Stomach (tissue), 9 donors: ENCODE measurements around the gene DPEP2NB. TPM values are rescaled to one million over a fixed set of nuclear protein-coding genes. Genes with fewer than 3 reads are reported as not detected.

Experiments
- DNase-seq, 2 donors: peaks; one replicate each; pipeline versions ENCODE4 v3.0.0 to v3.0.0-alpha.2; 2013 to 2019
- H3K27ac ChIP-seq, 5 donors: fragments of 200-600 bp in 4 of 5; sonication (generic) in 4 of 5; one replicate each; pipeline ENCODE4 v1.5.1; 2013 to 2019; ENCODE audit warnings: mild to moderate bottlenecking in 1 of 5, moderate library complexity in 1 of 5
- H3K27me3 ChIP-seq, 3 donors: fragments of 200-600 bp; sonication (generic); one replicate each; pipeline ENCODE4 v1.5.1; 2017 to 2019; ENCODE audit warnings: mixed run types in 1 of 3
- H3K36me3 ChIP-seq, 4 donors: fragments of 200-600 bp; sonication (generic); 1 replicate in 3 of 4; 2 replicates in 1 of 4; pipeline ENCODE4 v1.5.1; 2016 to 2019
- H3K4me1 ChIP-seq, 4 donors: fragments of 200-600 bp; sonication (generic); one replicate each; pipeline ENCODE4 v1.5.1; 2016 to 2019
- H3K4me3 ChIP-seq, 4 donors: fragments of 200-600 bp; sonication (generic) in 3 of 4; one replicate each; pipeline ENCODE4 v1.5.1; 2016 to 2019; ENCODE audit warnings: mild to moderate bottlenecking in 1 of 4
- H3K9me3 ChIP-seq, 4 donors: fragments of 200-600 bp; sonication (generic); one replicate each; pipeline ENCODE4 v1.5.1; 2016 to 2019
- CTCF ChIP-seq, 7 experiments: fragments of 450-650 bp in 4 of 7; fragments of 200-600 bp in 3 of 7; sonication (generic) in 3 of 7; IDR thresholded peaks; one replicate each; pipeline ENCODE4 v1.5.1; 2016 to 2019; ENCODE audit warnings: antibody characterized with exemption in 7 of 7, control low read depth in 2 of 7, mild to moderate bottlenecking in 1 of 7
- EP300 ChIP-seq: sonication (generic); formaldehyde crosslinking; IDR thresholded peaks from one replicate; pipeline ENCODE4 v1.6.1; 2017; ENCODE audit warnings: antibody characterized with exemption
- POLR2A ChIP-seq, 4 donors: fragments of 450-650 bp; IDR thresholded peaks; one replicate each; pipeline ENCODE4 v1.6.1; 2016; ENCODE audit warnings: antibody characterized with exemption in 4 of 4, control low read depth in 2 of 4, mild to moderate bottlenecking in 1 of 4, moderate library complexity in 1 of 4
- POLR2AphosphoS5 ChIP-seq, 3 donors: sonication (generic); formaldehyde crosslinking; IDR thresholded peaks; one replicate each; pipeline ENCODE4 v1.6.1; 2016; ENCODE audit warnings: antibody characterized with exemption in 3 of 3
- WGBS, 5 donors: extraction: QIAGEN DNeasy Blood & Tissue Kit in 3 of 5; methylation state at CpG; one replicate each; pipeline versions ENCODE4 v1.1.5 to v1.1.7; 2013 to 2018; 5-methylcytosine and 5-hydroxymethylcytosine counted together
- intact Hi-C: fragments of 100-400 bp; cut with DNase I; formaldehyde crosslinking; loops from one replicate; pipeline ENCODE4 v1.15.1; 2023; ENCODE audit warnings: low total_unique reads
- polyA plus RNA-seq, 3 donors: library from polyadenylated mRNA; stranded (reverse); fragments of 200-250 nt; gene quantifications; one replicate each; pipeline ENCODE4 v1.2.3, GENCODE V29; 2013
- total RNA-seq, 5 donors: library from RNA; depleted of rRNA; stranded (reverse); fragments of >200 nt; gene quantifications; one replicate each; pipeline versions ENCODE4 v1.1.0 to v1.2.3, GENCODE V29; 2014 to 2016
- donor health status: healthy with polysubstance abuse.
- donor health status: Bipolar disorder and iron deficiency.
- donor health status: healthy.

The DPEP2NB gene
- total and polyA plus RNA-seq, 8 donors: not detected

GRCh38 chr16:68046106-68046505 is 30.4 kb upstream of the DPEP2NB start:
- intact Hi-C loops: no loop called here

GRCh38 chr16:68041783-68042182 is 26.1 kb upstream of the DPEP2NB start:
- Histone ChIP-seq H3K4me1 (peaks cover 0 to 23% (median 3%) of the 10 kb centered on the region in 4 donors), H3K27me3 (no peaks in the 10 kb centered on the region), H3K36me3 (peaks cover 0 to 47% (median 39%) of the 10 kb centered on the region in 4 donors), H3K9me3 (no peaks in the 10 kb centered on the region), H3K4me3 (no peak overlapping the region), H3K27ac (no peak overlapping the region)
- DNase-seq: no peak
- no peak for TF ChIP-seq CTCF (IDR thresholded peaks at IDR 0.05)
- TF ChIP-seq EP300: no peak
- TF ChIP-seq POLR2AphosphoS5 (IDR thresholded peaks at IDR 0.05): no peak
- no peak for TF ChIP-seq POLR2A (IDR thresholded peaks at IDR 0.05)
- 82 to 100% (median 85%) methylated on average over 2 of the region's 2 CpGs for WGBS, 5 donors
- intact Hi-C loops: loop anchor here (5.0 kb wide), 1 partner anchor 159 kb away; the partner anchor contains the start of gene NRN1L

More at GRCh38 chr16:68046106-68046505, 30.4 kb upstream of the DPEP2NB start:
- H3K4me3 ChIP-seq: no peak overlapping the region
- DNase-seq: no peak
- no peaks in the 10 kb centered on the region for H3K27me3 ChIP-seq
- peaks cover 8 to 60% (median 50%) of the 10 kb centered on the region in 4 donors for H3K36me3 ChIP-seq
- WGBS, 5 donors: 83 to 90% (median 88%) methylated on average over 7 of the region's 7 CpGs
- peaks cover 0 to 4% (median 0%) of the 10 kb centered on the region in 4 donors for H3K4me1 ChIP-seq
- no peaks in the 10 kb centered on the region for H3K9me3 ChIP-seq
- TF ChIP-seq POLR2AphosphoS5 (IDR thresholded peaks at IDR 0.05) (no peak), CTCF (IDR thresholded peaks at IDR 0.05) (no peak), EP300 (no peak), POLR2A (IDR thresholded peaks at IDR 0.05) (no peak)
- H3K27ac ChIP-seq: no peak overlapping the region

- H3K27me3 ChIP-seq: no peaks in the 10 kb centered on the region
- peaks cover 0 to 43% (median 35%) of the 10 kb centered on the region in 4 donors for H3K36me3 ChIP-seq
- TF ChIP-seq EP300 (no peak), POLR2AphosphoS5 (IDR thresholded peaks at IDR 0.05) (peak in 1 of 3 donors; percentile 35), CTCF (IDR thresholded peaks at IDR 0.05) (peak in 5 of 7 experiments; percentile 81 to 90 (median 89))
- peak; percentile 90 for DNase-seq
- peaks cover 0 to 23% (median 3%) of the 10 kb centered on the region in 4 donors for H3K4me1 ChIP-seq
- 61 to 78% (median 66%) methylated on average over 11 to 14 of the region's 14 CpGs for WGBS, 5 donors
- H3K9me3 ChIP-seq: no peaks in the 10 kb centered on the region
- H3K27ac ChIP-seq: peak overlapping the region in 2 of 5 donors; percentile 22 to 24
- no peak overlapping the region for H3K4me3 ChIP-seq
- intact Hi-C loops: loop anchor here (5.0 kb wide), 1 partner anchor 158 kb away; the partner anchor contains the start of gene NRN1L
Observed at GRCh38 chr16:68040506-68041288, 25.0 kb upstream of the DPEP2NB start.

- TF ChIP-seq CTCF (IDR thresholded peaks at IDR 0.05) (no peak), EP300 (no peak), POLR2A (IDR thresholded peaks at IDR 0.05) (no peak), POLR2AphosphoS5 (IDR thresholded peaks at IDR 0.05) (no peak)
- Histone ChIP-seq H3K4me3 (no peak overlapping the region), H3K27ac (peak overlapping the region in 3 of 5 donors; percentile 20 to 49 (median 48)), H3K4me1 (peaks cover 0 to 23% (median 3%) of the 10 kb centered on the region in 4 donors), H3K27me3 (no peaks in the 10 kb centered on the region), H3K36me3 (peaks cover 0 to 33% (median 28%) of the 10 kb centered on the region in 4 donors), H3K9me3 (no peaks in the 10 kb centered on the region)
- WGBS, 5 donors: 87 to 93% (median 92%) methylated on average over 9 of the region's 9 CpGs
- DNase-seq: no peak
- intact Hi-C loops: loop anchor here (5.0 to 10.0 kb wide), 2 partner anchors 46 to 223 kb away; no protein-coding TSS in a partner anchor
Observed at GRCh38 chr16:68037841-68038597, 22.3 kb upstream of the DPEP2NB start.
